HG03558 (cell line): Measurements from ENCODE around the gene SPEM1.
"Not testable (repeated sequence)": the region's sequence is repeated elsewhere in the genome, so short reads cannot be mapped to it uniquely, and the experiment has no call there.

ENCODE experiments used
- ATAC-seq: cut with Tn5 transposase; IDR thresholded peaks from one replicate; pipeline ENCODE4 v1.9.1; 2021; ENCODE audit warnings: moderate number of reproducible peaks; ENCODE audit not compliant: unreplicated experiment; ENCODE audit errors: extremely low read depth

Gene SPEM1

DNA sequence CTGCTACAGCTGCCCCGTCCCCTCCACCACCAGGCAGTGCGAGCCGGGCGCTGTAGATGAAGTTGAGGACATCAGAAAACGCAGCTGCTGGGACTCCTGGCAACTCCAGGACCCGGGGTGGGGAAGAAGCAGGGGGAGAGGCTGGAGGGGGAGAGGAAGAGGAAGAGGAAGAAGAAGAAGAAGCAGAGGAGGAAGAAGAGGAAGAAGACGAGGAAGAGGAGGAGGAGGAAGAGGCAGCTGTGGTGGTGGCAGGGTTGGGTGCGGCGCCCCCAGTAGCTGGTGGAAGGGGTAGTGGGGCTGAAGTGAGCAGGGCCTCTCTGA lies 46.2 kb downstream of the SPEM1 start:
- ATAC-seq, result no peak

- no peak for ATAC-seq
Observed at GRCh38 chr17:7466639-7467341, 46.7 kb downstream of the SPEM1 start.

DNA sequence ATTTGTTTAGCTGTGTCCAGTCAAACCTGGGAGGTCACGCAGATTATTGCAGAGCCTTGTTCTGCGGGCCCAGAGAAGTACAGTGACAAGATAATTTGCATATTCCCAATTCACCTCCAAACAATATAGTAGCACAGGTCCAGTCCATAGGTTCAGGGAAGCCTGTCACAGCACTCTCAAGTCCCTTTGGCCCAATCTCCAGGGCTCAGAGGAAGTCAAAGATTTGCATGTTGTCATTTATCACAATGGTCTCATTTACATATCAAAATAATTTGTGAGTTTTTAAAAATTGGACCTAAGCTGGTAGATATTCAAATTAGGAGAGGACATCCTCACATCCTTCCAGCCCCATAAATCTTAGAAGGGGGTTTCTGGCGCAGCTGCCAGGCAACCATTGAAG lies 47.4 kb downstream of the SPEM1 start:
- no peak for ATAC-seq

GRCh38 chr17:7468290-7468689 lies 48.2 kb downstream of the SPEM1 start:
- no peak for ATAC-seq

- no peak for ATAC-seq
Observed at GRCh38 chr17:7468804-7469389, 48.8 kb downstream of the SPEM1 start.

- not testable (repeated sequence) for ATAC-seq
Observed at GRCh38 chr17:7469843-7470242, 49.7 kb downstream of the SPEM1 start.

DNA sequence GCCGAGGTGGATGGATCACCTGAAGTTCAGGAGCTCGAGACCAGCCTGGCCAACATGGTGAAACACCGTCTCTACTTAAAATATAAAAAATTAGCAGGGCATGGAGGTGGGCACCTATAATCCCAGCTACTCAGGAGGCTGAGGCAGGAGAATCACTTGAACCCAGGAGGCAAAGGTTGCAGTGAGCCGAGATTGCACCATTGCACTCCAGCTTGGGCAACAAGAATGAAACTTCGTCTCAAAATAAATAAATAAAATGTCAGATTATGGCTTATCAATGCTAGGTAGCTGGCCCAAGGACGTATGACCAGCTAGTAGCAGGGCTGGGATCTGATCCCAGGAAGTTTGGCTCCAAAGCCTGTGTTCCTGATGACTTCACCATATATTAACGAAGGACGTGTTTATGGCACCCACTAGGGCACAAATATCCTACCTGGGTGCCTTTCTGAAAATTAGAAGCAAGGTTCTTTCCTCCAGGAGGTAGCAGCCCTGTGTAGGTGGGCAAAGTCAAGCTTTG lies 50.4 kb downstream of the SPEM1 start:
- not testable (repeated sequence) for ATAC-seq
